Astrocyte (in vitro differentiated cells and primary cell): ENCODE results near the gene ARHGAP1.

Experiments
- CTCF ChIP-seq: IDR thresholded peaks from 2 replicates; pipeline ENCODE4 v1.5.1; 2011; ENCODE audit warnings: low read depth, mild to moderate bottlenecking, inconsistent platforms, low read length, moderate library complexity; ENCODE audit not compliant: insufficient read depth
- EZH2 ChIP-seq: IDR thresholded peaks from 2 replicates; pipeline ENCODE4 v1.6.1; 2012; ENCODE audit warnings: mild to moderate bottlenecking, low read length, inconsistent platforms; ENCODE audit not compliant: insufficient read depth

GRCh38 chr11:46729110-46730027 lies 28.9 kb upstream of the ARHGAP1 start:
- no peak for TF ChIP-seq CTCF
- TF ChIP-seq EZH2, result no peak
